GM12878 (cell line): ENCODE measurements around the gene RUNDC3A. TPM values are rescaled to one million over a fixed set of nuclear protein-coding genes. Genes with fewer than 3 reads are reported as not detected.

Experiments
- BHLHE40 ChIP-seq, 2 experiments: fragments of 450-650 bp in 1 of 2; IDR thresholded peaks; 2 replicates each; pipeline ENCODE4 v1.6.1; 2011 to 2017; ENCODE audit warnings: low read depth in 2 of 2, borderline replicate concordance in 1 of 2, improper control_type of control experiment in 1 of 2, low read length in 1 of 2, mild to moderate bottlenecking in 1 of 2
- CREB1 ChIP-seq: IDR thresholded peaks from 2 replicates; pipeline ENCODE4 v1.6.1; 2012; ENCODE audit warnings: low read depth, mild to moderate bottlenecking, inconsistent platforms
- EED ChIP-seq: sonication (generic); IDR thresholded peaks from 2 replicates; pipeline ENCODE4 v1.6.1; 2016; ENCODE audit warnings: antibody characterized with exemption, low read depth
- ETV6 ChIP-seq, 2 experiments: fragments of 450-650 bp in 1 of 2; IDR thresholded peaks in 1 of 2; conservative IDR thresholded peaks in 1 of 2; 2 replicates each; pipeline ENCODE4 v1.6.1; 2014; ENCODE audit warnings: antibody characterized with exemption in 1 of 2, borderline replicate concordance in 1 of 2, low read depth in 1 of 2, mild to moderate bottlenecking in 1 of 2, moderate library complexity in 1 of 2
- GABPA ChIP-seq: IDR thresholded peaks from 2 replicates; pipeline ENCODE4 v1.6.1; 2014; ENCODE audit warnings: antibody characterized with exemption, low read depth, mild to moderate bottlenecking, inconsistent platforms
- HDGF ChIP-seq: fragments of 450-650 bp; IDR thresholded peaks from 2 replicates; pipeline ENCODE4 v1.6.1; 2016; ENCODE audit warnings: antibody characterized with exemption
- IKZF2 ChIP-seq, 2 experiments: fragments of 450-650 bp; IDR thresholded peaks; 2 replicates each; pipeline ENCODE4 v1.6.1; 2017; ENCODE audit warnings: mild to moderate bottlenecking in 2 of 2, moderate library complexity in 2 of 2
- MLLT1 ChIP-seq: fragments of 450-650 bp; IDR thresholded peaks from 2 replicates; pipeline ENCODE4 v1.6.1; 2016; ENCODE audit warnings: mild to moderate bottlenecking
- MYB ChIP-seq: fragments of 150-350 bp; IDR thresholded peaks from 2 replicates; pipeline ENCODE4 v1.6.1; 2014; ENCODE audit warnings: mild to moderate bottlenecking, low read depth, low read length, borderline replicate concordance
- PBX3 ChIP-seq: IDR thresholded peaks from 2 replicates; pipeline ENCODE4 v1.6.1; 2011; ENCODE audit warnings: mild to moderate bottlenecking, low read depth, low read length, moderate library complexity; ENCODE audit not compliant: insufficient replicate concordance
- PML ChIP-seq: IDR thresholded peaks from 2 replicates; pipeline ENCODE4 v1.6.1; 2012; ENCODE audit warnings: low read length, inconsistent platforms
- POLR2AphosphoS2 ChIP-seq: IDR thresholded peaks from 2 replicates; pipeline ENCODE4 v1.6.1; 2011; ENCODE audit warnings: low read depth, mild to moderate bottlenecking, low read length, improper control_type of control experiment, moderate library complexity
- RAD21 ChIP-seq: IDR thresholded peaks from 2 replicates; pipeline ENCODE4 v1.6.1; 2011; ENCODE audit warnings: mild to moderate bottlenecking, low read depth, low read length, moderate library complexity; ENCODE audit not compliant: insufficient read depth
- RELA ChIP-seq: fragments of 450-650 bp; IDR thresholded peaks from 2 replicates; pipeline ENCODE4 v1.8.0; 2014; ENCODE audit warnings: borderline replicate concordance; ENCODE audit not compliant: partially characterized antibody
- REST ChIP-seq: IDR thresholded peaks from 2 replicates; pipeline ENCODE4 v1.6.1; 2012; ENCODE audit warnings: mild to moderate bottlenecking, low read depth, low read length
- RFX5 ChIP-seq: IDR thresholded peaks from 2 replicates; pipeline ENCODE4 v1.6.1; 2011; ENCODE audit warnings: low read depth, low read length, improper control_type of control experiment
- RUNX3 ChIP-seq: IDR thresholded peaks from 2 replicates; pipeline ENCODE4 v1.6.1; 2012; ENCODE audit warnings: low read length, inconsistent platforms
- SMARCA5 ChIP-seq: fragments of 450-650 bp; IDR thresholded peaks from 2 replicates; pipeline ENCODE4 v1.6.1; 2017; ENCODE audit warnings: mild to moderate bottlenecking
- SMC3 ChIP-seq: IDR thresholded peaks from 2 replicates; pipeline ENCODE4 v1.6.1; 2011; ENCODE audit warnings: low read length, improper control_type of control experiment, borderline replicate concordance
- SPI1 ChIP-seq: IDR thresholded peaks from 2 replicates; pipeline ENCODE4 v1.6.1; 2011; ENCODE audit warnings: low read depth, mild to moderate bottlenecking, low read length, moderate library complexity, borderline replicate concordance; ENCODE audit not compliant: insufficient read depth
- SUZ12 ChIP-seq: fragments of 200-600 bp; sonication (generic); IDR thresholded peaks from one replicate; pipeline ENCODE4 v1.6.1; 2018; ENCODE audit warnings: antibody characterized with exemption, mild to moderate bottlenecking; ENCODE audit not compliant: unreplicated experiment
- ZNF207 ChIP-seq: fragments of 450-650 bp; IDR thresholded peaks from 2 replicates; pipeline ENCODE4 v1.6.1; 2014; ENCODE audit warnings: antibody characterized with exemption, mild to moderate bottlenecking, borderline replicate concordance
- ZNF274 ChIP-seq: IDR thresholded peaks from one replicate; pipeline ENCODE4 v1.8.0; 2011; ENCODE audit not compliant: insufficient read length, insufficient read depth
- ZNF622 ChIP-seq: fragments of 450-650 bp; IDR thresholded peaks from 2 replicates; pipeline ENCODE4 v1.6.1; 2017; ENCODE audit warnings: mild to moderate bottlenecking, inconsistent platforms
- polyA plus RNA-seq, 11 experiments: library from polyadenylated mRNA; depleted of rRNA in 4 of 11; unstranded in 6 of 11; stranded (reverse) in 5 of 11; fragments of >200 nt; fragmentation: Nextera tagmentation in 4 of 11; fragmentation: Illumina TruSeq in 1 of 11; extraction: Ambion mirVana in 4 of 11; extraction: Trizol in 1 of 11; gene quantifications; 1 replicate in 1 of 11; 2 replicates in 10 of 11; pipeline versions ENCODE4 v1.2.1 to v1.2.3, GENCODE V29; 2011 to 2016; ENCODE audit warnings: inconsistent platforms in 2 of 11, missing spikeins in 2 of 11, low read depth in 1 of 11
- total RNA-seq, 4 experiments: library from RNA; depleted of rRNA in 3 of 4; stranded (reverse); fragments of >200 nt in 3 of 4; fragmentation: Illumina TruSeq in 1 of 4; extraction: Trizol in 1 of 4; gene quantifications; 2 replicates each; pipeline versions ENCODE4 v1.2.1 to v1.2.3, GENCODE V29; 2013 to 2021

RUNDC3A gene
- total and polyA plus RNA-seq, 10 of the 15 experiments (the other 5 are each of a cell fraction or from before 2014, with no cell fraction given) = 0.07 to 0.17 TPM; not detected in 8

- no peak for TF ChIP-seq SUZ12
- TF ChIP-seq IKZF2 (IDR thresholded peaks at IDR 0.05) = peak; percentile 74 to 77
- 0 out of 2 replicates have a peak, but pooled peaks have one; percentile 9 for TF ChIP-seq CREB1
- TF ChIP-seq ZNF274 = no peak
- TF ChIP-seq PML = 0 out of 2 replicates have a peak, but pooled peaks have one; percentile 4
- TF ChIP-seq GABPA = no peak
- TF ChIP-seq RAD21 = peak; percentile 75
- no peak for TF ChIP-seq RFX5
- TF ChIP-seq SMARCA5 = peak; percentile 38; the same call in 1 of the 2 replicates
- peak; percentile 34 for TF ChIP-seq RELA
- 0 out of 2 replicates have a peak, but pooled peaks have one; percentile 10 for TF ChIP-seq POLR2AphosphoS2
- TF ChIP-seq MYB = no peak
- peak; percentile 8; the same call in 1 of the 2 replicates for TF ChIP-seq REST
- TF ChIP-seq EED = peak; percentile 70
- no peak for TF ChIP-seq PBX3
- TF ChIP-seq SMC3 = peak; percentile 45; the same call in 1 of the 2 replicates
- TF ChIP-seq ZNF622 = no peak
- no peak; the same call in 1 of the 2 replicates for TF ChIP-seq HDGF
- peak; percentile 5; the same call in 1 of the 2 replicates for TF ChIP-seq SPI1
- 0 out of 2 replicates have a peak, but pooled peaks have one; percentile 24 for TF ChIP-seq ZNF207
- peak; percentile 5 for TF ChIP-seq RUNX3
- 0 out of 2 replicates have a peak, but pooled peaks have one; percentile 12 for TF ChIP-seq MLLT1
- peak in 1 of 2 experiments; percentile 78; a peak in 2 of 4 replicates for TF ChIP-seq ETV6 (conservative IDR thresholded peaks at IDR 0.05 in 1 of 2, IDR thresholded peaks at IDR 0.05 in 1 of 2; ENCODE audit: borderline replicate concordance in 1 of 2, low read depth in 1 of 2)
- 0 out of 4 replicates have a peak, but pooled peaks of 1 of the 2 experiments have one; percentile 6 for TF ChIP-seq BHLHE40 (IDR thresholded peaks at IDR 0.05; ENCODE audit: borderline replicate concordance in 1 of 2, low read depth in 2 of 2, low read length in 1 of 2)
Measured at GRCh38 chr17:44345454-44346026, 37.1 kb downstream of the RUNDC3A start (continued).
